ENCODE measurements around the gene OTULIN.

- no peak for TF ChIP-seq CTCF (IDR thresholded peaks at IDR 0.05; ENCODE audit: insufficient read depth, low read length)
- no peak for TF ChIP-seq REST (IDR thresholded peaks at IDR 0.05; ENCODE audit: insufficient replicate concordance, low read depth)
Observed at GRCh38 chr5:14739538-14739937, 75.0 kb downstream of the OTULIN start.

Measured in HL-60 (cell line).